DOHH2 (cell line): ENCODE results near the gene PLEKHM3.

Experiments
- H3F3A ChIP-seq: fragments of 200-600 bp; sonication (generic), shearing (Covaris generic); 2 replicates; pipeline ENCODE4 v1.6.0; 2016; ENCODE audit warnings: antibody characterized with exemption, mild to moderate bottlenecking; ENCODE audit not compliant: control insufficient read depth, insufficient read depth
- H3K27ac ChIP-seq: fragments of 200-600 bp; sonication (generic); 2 replicates; pipeline ENCODE4 v1.5.1; 2014; ENCODE audit warnings: low read depth, mild to moderate bottlenecking, low read length, moderate library complexity
- H3K27me3 ChIP-seq: fragments of 200-600 bp; sonication (generic); 2 replicates; pipeline ENCODE4 v1.6.1; 2014; ENCODE audit warnings: mild to moderate bottlenecking, low read length, mixed read lengths; ENCODE audit not compliant: control insufficient read depth
- H3K36me3 ChIP-seq: fragments of 200-600 bp; sonication (generic); 2 replicates; pipeline ENCODE4 v1.6.1; 2014; ENCODE audit warnings: mild to moderate bottlenecking, low read length, moderate library complexity, mixed read lengths; ENCODE audit not compliant: control insufficient read depth
- H3K4me1 ChIP-seq: fragments of 200-600 bp; sonication (generic); 2 replicates; pipeline ENCODE4 v1.6.1; 2014; ENCODE audit warnings: mild to moderate bottlenecking, low read length, mixed read lengths; ENCODE audit not compliant: control insufficient read depth
- H3K4me2 ChIP-seq: fragments of 200-600 bp; sonication (generic); 2 replicates; pipeline ENCODE4 v1.6.0; 2014; ENCODE audit warnings: mild to moderate bottlenecking, low read length, moderate library complexity
- H3K4me3 ChIP-seq: fragments of 200-600 bp; sonication (generic); 2 replicates; pipeline ENCODE4 v1.5.1; 2014; ENCODE audit warnings: mild to moderate bottlenecking, low read length, mixed read lengths
- H3K79me2 ChIP-seq: fragments of 200-600 bp; sonication (generic); 2 replicates; pipeline ENCODE4 v1.6.1; 2014; ENCODE audit warnings: mild to moderate bottlenecking, low read length, mixed read lengths; ENCODE audit not compliant: control insufficient read depth
- H3K9me2 ChIP-seq: fragments of 200-600 bp; sonication (generic); replicated peaks from 2 replicates; pipeline ENCODE4 v1.6.1; 2014; ENCODE audit warnings: mild to moderate bottlenecking, low read length, mixed read lengths; ENCODE audit not compliant: control insufficient read depth
- H3K9me3 ChIP-seq: fragments of 200-600 bp; sonication (generic); 2 replicates; pipeline ENCODE4 v1.6.1; 2014; ENCODE audit warnings: antibody characterized with exemption, low read length, mixed read lengths; ENCODE audit not compliant: control insufficient read depth, insufficient read depth
- H4K20me1 ChIP-seq: fragments of 200-600 bp; sonication (generic); 2 replicates; pipeline ENCODE4 v1.6.0; 2014; ENCODE audit warnings: low read depth, mild to moderate bottlenecking, antibody characterized with exemption, low read length, moderate library complexity; ENCODE audit not compliant: control insufficient read depth, insufficient read depth
- EZH2phosphoT487 ChIP-seq: fragments of 200-600 bp; sonication (generic); IDR thresholded peaks from 2 replicates; pipeline ENCODE4 v1.6.1; 2017; ENCODE audit warnings: borderline replicate concordance, mild to moderate bottlenecking, antibody characterized with exemption, low read length, moderate library complexity, mixed read lengths
- TF ChIP-seq, protein P1 (sequence below): fragments of 200-600 bp; sonication (generic); IDR thresholded peaks from one replicate; pipeline ENCODE4 v1.5.1; 2014; ENCODE audit warnings: antibody characterized with exemption, mild to moderate bottlenecking, low read depth, low read length; ENCODE audit not compliant: poor library complexity, severe bottlenecking

The PLEKHM3 gene

GRCh38 chr2:207898354-207898695, 127.0 kb downstream of the PLEKHM3 start:
- no peak overlapping the region for H3K4me3 ChIP-seq
- H3F3A ChIP-seq, result no peaks in the 10 kb centered on the region
- no peaks in the 10 kb centered on the region for H3K27me3 ChIP-seq
- no peak overlapping the region for H3K4me2 ChIP-seq
- H3K4me1 ChIP-seq, result no peaks in the 10 kb centered on the region
- no peaks in the 10 kb centered on the region for H3K9me2 ChIP-seq
- no peaks in the 10 kb centered on the region for H4K20me1 ChIP-seq
- H3K79me2 ChIP-seq, result no peaks in the 10 kb centered on the region
- H3K36me3 ChIP-seq, result no peaks in the 10 kb centered on the region
- no peak for TF ChIP-seq EZH2phosphoT487
- TF ChIP-seq, protein P1, sequence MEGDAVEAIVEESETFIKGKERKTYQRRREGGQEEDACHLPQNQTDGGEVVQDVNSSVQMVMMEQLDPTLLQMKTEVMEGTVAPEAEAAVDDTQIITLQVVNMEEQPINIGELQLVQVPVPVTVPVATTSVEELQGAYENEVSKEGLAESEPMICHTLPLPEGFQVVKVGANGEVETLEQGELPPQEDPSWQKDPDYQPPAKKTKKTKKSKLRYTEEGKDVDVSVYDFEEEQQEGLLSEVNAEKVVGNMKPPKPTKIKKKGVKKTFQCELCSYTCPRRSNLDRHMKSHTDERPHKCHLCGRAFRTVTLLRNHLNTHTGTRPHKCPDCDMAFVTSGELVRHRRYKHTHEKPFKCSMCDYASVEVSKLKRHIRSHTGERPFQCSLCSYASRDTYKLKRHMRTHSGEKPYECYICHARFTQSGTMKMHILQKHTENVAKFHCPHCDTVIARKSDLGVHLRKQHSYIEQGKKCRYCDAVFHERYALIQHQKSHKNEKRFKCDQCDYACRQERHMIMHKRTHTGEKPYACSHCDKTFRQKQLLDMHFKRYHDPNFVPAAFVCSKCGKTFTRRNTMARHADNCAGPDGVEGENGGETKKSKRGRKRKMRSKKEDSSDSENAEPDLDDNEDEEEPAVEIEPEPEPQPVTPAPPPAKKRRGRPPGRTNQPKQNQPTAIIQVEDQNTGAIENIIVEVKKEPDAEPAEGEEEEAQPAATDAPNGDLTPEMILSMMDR, result no peak
- H3K9me3 ChIP-seq, result no peaks in the 10 kb centered on the region
- no peak overlapping the region for H3K27ac ChIP-seq

DNA sequence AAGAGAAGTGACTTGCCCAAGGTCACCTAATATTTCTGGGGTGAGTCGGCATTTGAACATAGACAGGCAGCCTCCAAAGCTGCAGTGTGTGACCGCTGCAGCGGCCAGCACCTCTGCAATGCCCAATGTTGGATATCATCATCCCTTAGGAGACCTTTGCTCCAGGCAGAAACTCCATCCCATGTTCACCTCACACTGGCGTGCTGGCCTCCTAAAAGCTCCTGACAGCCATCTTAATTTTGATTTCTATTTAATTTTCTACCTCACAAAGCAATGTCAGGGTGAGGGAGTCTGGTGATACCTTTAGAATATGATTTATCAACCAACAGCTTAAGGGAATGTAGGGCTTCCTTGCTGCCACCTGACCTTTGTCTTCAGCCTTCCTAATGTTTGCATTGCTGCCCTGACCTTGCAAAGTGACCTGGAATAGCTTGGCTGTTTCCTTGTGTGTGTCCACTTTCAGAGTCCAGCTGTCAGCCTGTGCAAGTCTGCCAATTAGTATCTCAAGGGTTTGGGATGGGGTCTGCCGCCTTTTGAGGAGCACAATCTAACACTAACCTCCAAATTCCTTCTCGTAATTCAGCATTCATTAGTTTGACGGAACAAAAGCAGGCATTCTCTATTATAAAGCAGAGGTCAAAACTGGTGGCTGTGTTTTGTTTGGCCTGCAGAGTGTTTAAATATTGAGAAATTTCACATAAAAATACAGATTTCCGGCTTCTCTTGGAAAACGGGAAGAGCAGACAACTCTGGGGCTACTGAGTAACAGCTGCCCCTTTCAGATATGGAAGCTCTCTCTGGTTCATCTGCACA, 127.6 kb downstream of the PLEKHM3 start:
- no peaks in the 10 kb centered on the region for H3K9me3 ChIP-seq
- no peaks in the 10 kb centered on the region for H3K9me2 ChIP-seq
- no peak overlapping the region for H3K4me2 ChIP-seq
- H3K27ac ChIP-seq, result no peak overlapping the region
- H3K4me1 ChIP-seq, result no peaks in the 10 kb centered on the region
- H3K79me2 ChIP-seq, result no peaks in the 10 kb centered on the region
- H3K36me3 ChIP-seq, result no peaks in the 10 kb centered on the region
- H3K27me3 ChIP-seq, result no peaks in the 10 kb centered on the region
- H3F3A ChIP-seq, result no peaks in the 10 kb centered on the region
- H4K20me1 ChIP-seq, result no peaks in the 10 kb centered on the region
- H3K4me3 ChIP-seq, result no peak overlapping the region
- TF ChIP-seq, protein P1, result no peak
- TF ChIP-seq EZH2phosphoT487, result no peak

DNA sequence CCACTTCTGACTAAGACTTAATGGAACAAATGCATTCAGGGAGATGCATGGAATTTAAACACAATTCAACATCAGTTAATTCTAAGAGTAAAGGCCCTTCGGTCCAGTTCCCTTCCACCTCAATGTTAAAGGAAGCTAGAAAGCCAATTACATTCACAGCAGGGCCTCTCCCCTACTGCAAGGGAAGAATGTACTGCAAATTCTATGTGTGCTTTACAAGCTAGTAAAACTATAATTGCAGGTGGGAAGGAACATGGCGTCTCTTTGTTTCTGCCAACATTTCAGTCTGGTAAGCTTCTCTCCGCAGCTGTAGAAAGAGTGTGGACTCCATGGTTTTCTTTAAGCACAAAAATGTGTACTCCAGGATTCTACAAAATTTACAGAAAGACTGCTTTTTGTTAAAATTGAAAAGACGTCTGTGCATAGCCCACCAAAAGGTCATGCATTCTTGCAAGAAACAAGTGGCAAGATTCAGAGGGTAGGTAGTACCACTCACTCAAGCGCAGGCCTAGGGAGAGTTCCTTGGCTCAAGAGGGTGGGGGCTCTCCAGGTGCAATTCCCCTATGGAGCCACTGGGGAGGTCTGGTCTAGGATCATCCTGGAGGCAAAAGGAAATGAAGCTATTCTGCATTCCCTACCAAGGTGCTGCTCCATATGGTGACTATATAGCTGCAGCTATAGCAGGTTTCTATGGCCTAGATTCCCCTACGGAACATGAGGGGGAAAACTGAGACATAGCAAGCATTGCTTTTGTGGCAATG, 128.6 kb downstream of the PLEKHM3 start:
- no peaks in the 10 kb centered on the region for H3K27me3 ChIP-seq
- no peaks in the 10 kb centered on the region for H3K36me3 ChIP-seq
- no peak for TF ChIP-seq EZH2phosphoT487
- TF ChIP-seq, protein P1, result no peak
- no peaks in the 10 kb centered on the region for H3K4me1 ChIP-seq
- H3K4me2 ChIP-seq, result no peak overlapping the region
- H3K4me3 ChIP-seq, result no peak overlapping the region
- H3F3A ChIP-seq, result no peaks in the 10 kb centered on the region
- H3K9me3 ChIP-seq, result no peaks in the 10 kb centered on the region
- H3K79me2 ChIP-seq, result no peaks in the 10 kb centered on the region
- no peak overlapping the region for H3K27ac ChIP-seq
- H3K9me2 ChIP-seq, result no peaks in the 10 kb centered on the region
- no peaks in the 10 kb centered on the region for H4K20me1 ChIP-seq
